Measurements from ENCODE around the gene NAT9. TPM values are rescaled to one million over a fixed set of nuclear protein-coding genes. Genes with fewer than 3 reads are reported as not detected.

Gene NAT9
- total RNA-seq, 1 experiment from 2014 or later, result 63.5 TPM

DNA sequence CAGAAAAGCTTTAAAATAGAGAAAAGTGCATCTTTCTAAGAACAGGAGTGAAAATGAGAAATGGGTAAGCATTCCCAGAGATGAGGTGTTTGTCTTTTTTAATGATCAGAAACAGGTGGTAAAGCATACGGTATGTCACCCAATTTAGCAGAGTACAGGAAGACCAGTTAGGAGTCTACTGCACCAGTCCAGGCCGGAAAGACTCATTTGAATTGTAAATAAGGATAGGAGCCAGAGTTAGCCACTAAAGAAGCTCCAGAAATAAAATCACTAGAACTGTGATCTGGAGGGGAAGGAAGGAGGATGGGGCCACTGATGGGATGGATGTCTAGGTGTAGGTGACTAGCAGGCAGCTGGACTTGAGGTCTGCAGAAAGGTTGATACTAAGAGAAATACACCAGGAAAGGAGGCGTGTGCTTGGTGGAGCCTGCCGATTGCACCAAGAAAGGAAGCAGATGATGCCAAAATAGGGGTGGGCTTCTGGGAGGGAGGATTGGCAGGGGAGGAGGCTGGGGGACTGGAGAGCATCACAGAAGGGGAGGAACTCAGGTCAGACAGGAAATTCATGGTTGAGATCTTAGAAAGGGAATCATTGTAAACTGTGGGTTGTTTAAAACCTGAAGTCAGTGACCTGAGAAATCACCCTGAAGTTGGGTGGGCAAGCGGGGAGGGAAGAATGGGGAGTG is 8.1 kb upstream of the NAT9 start:
- H3K79me2 ChIP-seq (ENCODE audit: insufficient read depth, low read length), result no peaks in the 10 kb centered on the region
- no peak overlapping the region for H2AFZ ChIP-seq (ENCODE audit: low read length)
- Mint-ChIP-seq H3K4me3 (peak overlapping the region in 1 of 2 experiments; percentile 15; a peak in 2 of 5 replicates), H3K27me3 (ENCODE audit: low read depth) (no peaks in the 10 kb centered on the region), H3K27ac (no peak overlapping the region), H3K4me1 (peaks cover 15 to 25% of the 10 kb centered on the region in 2 experiments), H3K9me3 (no peaks in the 10 kb centered on the region), H3K36me3 (ENCODE audit: insufficient read depth in 1 of 3, low read depth in 3 of 3) (peaks cover 0 to 35% (median 4%) of the 10 kb centered on the region in 3 experiments; a peak in 6 of 7 replicates)
- no peaks in the 10 kb centered on the region for H3K79me1 ChIP-seq (ENCODE audit: insufficient read depth, low read depth, low read length, poor library complexity, severe bottlenecking)
- WGBS (ENCODE audit: extremely low coverage, insufficient read length, low lambda C conversion rate), result no CpG with 5 or more reads among the region's 5 CpGs
- H3K56ac ChIP-seq (ENCODE audit: insufficient read length, low read depth, low read length), result no peak overlapping the region
- H3K9me3 ChIP-seq (ENCODE audit: control insufficient read depth, low read depth, low read length), result no peaks in the 10 kb centered on the region
- H3K14ac ChIP-seq (ENCODE audit: insufficient read depth, low read length), result no peak overlapping the region
- H3T11ph ChIP-seq (ENCODE audit: low read length), result no peak overlapping the region
- no peak overlapping the region for H2BK12ac ChIP-seq (ENCODE audit: insufficient read length, low read depth, low read length)
- no peak overlapping the region for H3K18ac ChIP-seq (ENCODE audit: insufficient read length, low read depth, low read length)
- no peak overlapping the region for H3K9ac ChIP-seq (ENCODE audit: extremely low read depth, insufficient read length, low read length)
- TF ChIP-seq, protein P1, sequence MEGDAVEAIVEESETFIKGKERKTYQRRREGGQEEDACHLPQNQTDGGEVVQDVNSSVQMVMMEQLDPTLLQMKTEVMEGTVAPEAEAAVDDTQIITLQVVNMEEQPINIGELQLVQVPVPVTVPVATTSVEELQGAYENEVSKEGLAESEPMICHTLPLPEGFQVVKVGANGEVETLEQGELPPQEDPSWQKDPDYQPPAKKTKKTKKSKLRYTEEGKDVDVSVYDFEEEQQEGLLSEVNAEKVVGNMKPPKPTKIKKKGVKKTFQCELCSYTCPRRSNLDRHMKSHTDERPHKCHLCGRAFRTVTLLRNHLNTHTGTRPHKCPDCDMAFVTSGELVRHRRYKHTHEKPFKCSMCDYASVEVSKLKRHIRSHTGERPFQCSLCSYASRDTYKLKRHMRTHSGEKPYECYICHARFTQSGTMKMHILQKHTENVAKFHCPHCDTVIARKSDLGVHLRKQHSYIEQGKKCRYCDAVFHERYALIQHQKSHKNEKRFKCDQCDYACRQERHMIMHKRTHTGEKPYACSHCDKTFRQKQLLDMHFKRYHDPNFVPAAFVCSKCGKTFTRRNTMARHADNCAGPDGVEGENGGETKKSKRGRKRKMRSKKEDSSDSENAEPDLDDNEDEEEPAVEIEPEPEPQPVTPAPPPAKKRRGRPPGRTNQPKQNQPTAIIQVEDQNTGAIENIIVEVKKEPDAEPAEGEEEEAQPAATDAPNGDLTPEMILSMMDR (conservative IDR thresholded peaks at IDR 0.05), result no peak
- no peak overlapping the region for H3K27ac ChIP-seq (ENCODE audit: insufficient read length, low read depth, low read length)
- no peak overlapping the region for H4K91ac ChIP-seq (ENCODE audit: insufficient read length, low read depth, low read length)
- H2BK120ac ChIP-seq (ENCODE audit: low read depth, low read length, poor library complexity, severe bottlenecking), result no peak overlapping the region
- H2AK5ac ChIP-seq (ENCODE audit: insufficient read length, low read length), result no peak overlapping the region
- no peaks in the 10 kb centered on the region for H3K23me2 ChIP-seq (ENCODE audit: insufficient read length, low read depth, low read length, poor library complexity, severe bottlenecking)
- no peak overlapping the region for H2BK20ac ChIP-seq (ENCODE audit: low read depth, low read length, poor library complexity, severe bottlenecking)
- H3K4me1 ChIP-seq (ENCODE audit: insufficient read depth, low read length), result no peaks in the 10 kb centered on the region; the same call in 1 of the 2 replicates
- no peak for DNase-seq
- no peak overlapping the region for H2BK5ac ChIP-seq (ENCODE audit: insufficient read length, low read length)
- H3K4ac ChIP-seq (ENCODE audit: low read depth, low read length), result no peak overlapping the region
- H3K4me2 ChIP-seq (ENCODE audit: insufficient read depth, insufficient read length, low read length), result no peak overlapping the region
- H2BK15ac ChIP-seq (ENCODE audit: low read depth, low read length), result no peak overlapping the region
- no peaks in the 10 kb centered on the region for H3K27me3 ChIP-seq (ENCODE audit: insufficient read depth, low read length)
- H3K23ac ChIP-seq (ENCODE audit: insufficient read length, low read depth, low read length), result no peak overlapping the region
- H4K8ac ChIP-seq (replicated peaks; ENCODE audit: insufficient read length, low read depth, low read length), result no peak overlapping the region
- no peak overlapping the region for H4K5ac ChIP-seq (ENCODE audit: insufficient read length, low read depth, low read length)
- H4K20me1 ChIP-seq (ENCODE audit: control insufficient read depth, insufficient read depth, insufficient read length), result no peaks in the 10 kb centered on the region
